Fibroblast of skin of right biceps (primary cell): ENCODE measurements around the gene MAPKAP1.

Source experiments
- DNase-seq: peaks from one replicate; pipeline ENCODE4 v3.0.0-alpha.2; 2013

The MAPKAP1 gene

GRCh38 chr9:125529589-125530515 is 177.2 kb downstream of the MAPKAP1 start:
- no peak for DNase-seq

GRCh38 chr9:125529107-125529506 is 177.9 kb downstream of the MAPKAP1 start:
- DNase-seq: no peak

DNA sequence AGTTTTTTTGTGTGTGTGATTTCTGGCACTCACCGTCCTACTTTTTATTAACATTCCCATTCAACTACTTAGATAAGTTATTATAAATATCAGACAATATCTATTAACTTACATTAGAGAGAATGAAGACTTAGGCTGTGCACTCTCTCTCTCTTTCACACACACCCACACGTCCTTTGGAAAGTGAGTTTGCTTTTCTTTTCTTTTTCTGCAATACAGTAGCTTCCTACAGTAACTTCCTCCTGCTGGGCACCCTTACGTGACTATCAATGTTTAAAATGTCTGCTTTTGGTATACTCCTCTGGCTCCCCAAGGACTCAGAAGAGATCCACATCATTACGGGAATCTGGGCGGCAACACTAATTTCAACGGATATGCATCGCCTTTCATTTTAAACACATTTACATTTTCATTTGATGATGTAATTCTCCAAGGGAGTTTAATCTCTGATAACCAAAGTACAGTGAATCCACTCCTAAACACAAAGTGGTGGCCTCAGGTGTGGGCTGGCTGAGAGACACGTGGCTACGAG is 179.5 kb downstream of the MAPKAP1 start:
- peak; percentile 29 for DNase-seq

DNA sequence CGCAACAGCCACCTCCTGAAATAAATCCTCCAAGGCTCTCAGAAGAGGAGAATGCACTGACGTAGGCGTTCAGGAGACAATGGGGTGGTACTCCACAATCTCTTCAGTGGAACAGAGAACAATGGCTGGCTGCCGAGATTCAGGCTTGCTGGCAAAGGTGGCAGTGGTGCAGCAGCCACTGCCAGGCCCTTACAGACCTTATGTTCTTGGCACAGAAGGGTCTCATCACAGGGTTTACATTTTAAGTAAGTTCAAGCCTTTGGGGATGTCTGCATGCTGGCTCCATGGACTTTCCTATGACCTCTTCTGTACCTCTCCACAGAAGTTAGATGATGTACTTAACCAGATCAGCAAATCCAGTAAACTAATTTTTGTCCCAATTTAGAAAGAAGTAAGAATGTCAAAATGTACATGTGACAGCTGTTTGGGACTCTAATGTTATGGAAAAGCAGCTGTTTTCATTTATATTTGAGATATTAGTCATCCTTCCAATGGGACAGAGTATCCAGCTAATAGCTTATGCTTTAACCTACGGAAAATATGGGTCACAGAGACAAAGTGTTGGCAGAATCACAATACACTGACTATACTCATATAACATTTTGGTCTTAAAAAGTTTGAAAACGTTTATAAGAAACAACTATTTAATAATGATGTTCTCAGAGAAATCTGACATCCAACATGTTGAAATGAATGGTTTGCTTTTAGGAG is 180.9 kb downstream of the MAPKAP1 start:
- DNase-seq: peak; percentile 87

- peak; percentile 66 for DNase-seq
Measured at GRCh38 chr9:125524583-125525355, 182.2 kb downstream of the MAPKAP1 start.

- no peak for DNase-seq
Measured at GRCh38 chr9:125523681-125524080, 183.3 kb downstream of the MAPKAP1 start.

- peak; percentile 90 for DNase-seq
Measured at GRCh38 chr9:125522328-125522725, 184.7 kb downstream of the MAPKAP1 start.

DNA sequence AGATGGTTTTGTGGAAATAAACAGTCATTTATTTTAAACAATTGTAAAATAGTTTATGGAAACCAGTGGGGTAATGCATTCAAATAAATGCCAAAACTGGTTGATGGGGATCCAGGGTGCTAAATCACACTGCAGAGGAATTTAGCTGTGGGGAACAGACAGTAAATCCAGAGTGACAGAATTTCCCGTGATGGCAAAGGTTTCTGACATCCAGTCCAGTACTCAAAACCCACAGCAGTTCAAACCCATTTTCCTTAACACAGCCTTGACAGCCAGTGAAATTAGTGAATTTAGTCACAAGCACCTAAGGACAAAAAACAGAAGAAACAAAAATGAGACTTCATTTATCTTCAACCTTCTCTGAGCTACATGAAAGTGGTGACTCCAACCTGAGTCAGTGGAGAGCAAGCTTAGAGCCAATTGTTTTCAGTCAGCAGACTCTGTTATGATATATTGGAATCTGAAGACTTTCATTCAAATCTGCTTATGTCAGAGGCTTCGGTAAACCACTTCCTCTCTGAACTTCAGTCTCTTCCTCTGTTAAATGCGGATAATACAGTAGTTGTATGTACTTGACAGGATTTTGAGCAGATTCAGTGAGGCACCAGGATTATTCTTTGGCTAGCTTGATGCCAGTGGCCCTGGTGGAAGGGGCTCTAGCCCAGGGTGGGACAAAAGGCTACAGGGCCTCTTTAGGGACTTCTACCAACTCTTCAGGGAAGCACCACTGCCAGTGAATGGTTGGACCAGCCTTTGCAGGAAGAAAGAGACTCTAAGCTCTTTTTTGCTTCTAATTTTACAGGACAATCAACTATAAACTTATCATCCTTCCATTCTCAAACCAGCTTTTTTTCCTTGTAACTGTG is 185.3 kb downstream of the MAPKAP1 start:
- peak; percentile 97 for DNase-seq

GRCh38 chr9:125519734-125520133 is 187.3 kb downstream of the MAPKAP1 start:
- no peak for DNase-seq

DNA sequence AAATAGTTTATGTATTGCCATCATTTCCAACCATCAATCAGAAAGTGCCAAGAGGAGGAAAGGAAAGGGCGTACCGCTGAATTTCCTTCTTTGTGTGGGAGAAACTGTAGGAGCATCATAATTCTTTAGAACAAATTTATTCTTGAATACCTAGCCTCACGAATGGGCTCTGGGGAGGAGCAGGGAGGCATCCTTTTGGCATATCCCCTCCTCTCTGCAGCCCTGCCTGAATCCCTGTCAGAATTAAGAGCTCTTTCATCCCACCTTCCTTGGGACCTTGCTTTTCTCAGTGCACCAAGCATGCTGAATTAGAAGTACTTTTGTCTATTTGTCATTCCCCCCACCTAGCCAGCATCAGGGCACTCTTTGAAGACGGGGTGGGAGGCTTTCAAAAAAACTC is 189.4 kb downstream of the MAPKAP1 start:
- DNase-seq: no peak

DNA sequence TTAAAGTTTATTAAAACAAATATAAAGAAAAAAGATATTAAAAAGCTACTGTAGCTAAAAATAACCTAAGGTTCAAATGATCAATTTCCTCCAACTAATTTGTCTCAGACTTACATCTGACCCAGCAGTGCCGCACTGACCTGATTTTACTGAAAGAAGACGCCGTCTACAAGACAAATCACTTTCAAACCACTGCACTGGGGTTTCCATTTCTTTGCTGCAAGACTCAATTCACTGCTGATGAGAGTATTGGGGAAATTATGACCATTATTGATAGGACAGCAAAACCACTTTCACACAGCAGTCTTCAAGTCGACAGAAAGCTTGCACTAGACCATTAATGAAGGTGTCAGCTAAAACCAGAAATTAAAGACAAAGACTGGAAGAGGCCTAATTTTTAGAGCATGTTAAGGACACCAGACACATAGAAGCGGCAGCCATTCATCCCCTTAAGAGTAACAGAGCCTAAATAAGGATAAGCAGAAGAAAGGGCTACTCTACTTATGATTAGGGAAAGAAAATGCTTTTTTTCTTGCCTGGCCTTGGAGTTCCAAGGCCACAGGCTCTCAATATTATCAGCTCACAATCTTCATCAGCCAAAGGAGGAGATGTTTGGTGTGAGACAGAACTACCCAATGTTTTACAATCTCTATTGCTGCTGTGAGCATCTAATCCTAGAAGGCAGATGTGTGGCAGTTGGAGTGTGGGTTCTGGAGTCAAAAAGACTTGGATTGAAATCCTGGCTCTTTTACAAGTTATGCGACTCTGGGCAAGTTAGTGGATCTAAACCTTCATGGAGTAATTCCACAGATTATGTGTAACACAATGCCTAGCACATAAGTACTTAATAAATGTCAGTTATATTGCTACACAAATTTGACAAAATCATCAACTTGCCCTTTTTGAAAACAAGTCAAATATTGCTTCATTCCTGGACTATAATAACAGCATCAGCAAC is 190.7 kb downstream of the MAPKAP1 start:
- DNase-seq: no peak

- DNase-seq: no peak
Measured at GRCh38 chr9:125515281-125515680, 191.7 kb downstream of the MAPKAP1 start.

DNA sequence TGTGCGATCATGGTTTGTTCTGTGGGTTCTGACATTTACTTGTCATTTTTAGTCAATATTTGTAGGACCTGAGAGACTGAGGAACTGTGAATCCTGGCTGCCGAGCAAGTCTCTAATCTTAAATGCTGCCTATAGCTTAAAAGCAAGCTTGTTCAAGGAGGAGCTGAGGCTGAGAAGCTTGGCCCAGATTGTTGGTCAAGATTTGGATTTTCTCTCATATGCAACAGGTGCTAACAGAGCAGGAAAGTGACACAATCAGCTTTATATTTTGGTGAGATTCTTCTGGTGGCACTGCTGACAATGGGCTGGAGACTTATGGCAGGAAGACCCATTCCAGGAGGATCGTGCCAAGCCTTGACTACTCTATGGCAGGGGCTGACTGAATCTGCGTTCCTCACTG is 192.5 kb downstream of the MAPKAP1 start:
- no peak for DNase-seq

GRCh38 chr9:125513668-125514413 is 193.2 kb downstream of the MAPKAP1 start:
- peak; percentile 59 for DNase-seq

DNA sequence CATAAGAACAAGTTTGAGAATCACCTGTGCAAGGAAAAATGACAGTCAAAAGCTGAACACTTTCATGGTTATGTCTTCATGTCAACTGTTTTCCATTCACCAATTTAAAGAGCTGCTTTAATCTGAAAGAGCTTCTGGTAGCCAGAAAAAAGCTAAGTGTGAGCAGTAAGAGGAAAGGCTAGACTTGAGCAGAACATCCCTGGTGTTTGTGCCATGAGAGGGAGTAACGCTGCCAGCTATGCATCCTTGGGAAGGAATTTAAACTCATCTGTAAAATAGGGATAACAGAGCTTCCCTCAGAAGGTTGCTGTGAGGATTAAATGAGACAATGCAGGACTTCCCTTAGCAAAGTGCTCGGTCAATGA is 193.7 kb downstream of the MAPKAP1 start:
- DNase-seq: no peak

- no peak for DNase-seq
Measured at GRCh38 chr9:125511789-125512660, 195.0 kb downstream of the MAPKAP1 start.

DNA sequence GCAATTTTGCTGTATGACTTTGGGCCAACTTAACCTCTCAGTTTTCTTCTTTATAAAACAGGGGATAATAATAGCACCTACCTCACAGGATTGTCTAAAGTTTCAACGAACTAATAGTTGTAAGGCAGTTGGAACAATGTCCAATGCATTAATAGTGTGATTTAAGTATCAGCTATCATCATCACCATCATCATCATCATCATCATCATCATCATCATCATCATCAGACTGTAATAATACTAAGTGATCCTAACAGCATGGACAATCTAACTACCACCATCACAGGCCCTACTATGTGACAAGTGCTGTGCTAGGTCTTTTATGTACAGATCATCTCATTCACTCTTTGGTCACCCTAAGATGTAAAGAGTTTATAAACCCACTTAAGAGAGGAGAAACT is 196.0 kb downstream of the MAPKAP1 start:
- DNase-seq: no peak

GRCh38 chr9:125509476-125509875 is 197.5 kb downstream of the MAPKAP1 start:
- peak; percentile 89 for DNase-seq

- DNase-seq: no peak
Measured at GRCh38 chr9:125508249-125508648, 198.8 kb downstream of the MAPKAP1 start.
